GM23338 (cell line): ENCODE measurements around the gene GLTP. TPM values are rescaled to one million over a fixed set of nuclear protein-coding genes. Genes with fewer than 3 reads are reported as not detected.

Experiments used
- ATAC-seq: fragments of 200-7000 bp; cut with Tn5 transposase; 3 replicates; pipeline ENCODE4 v1.9.1; 2020
- DNase-seq: peaks from one replicate; pipeline ENCODE4 v3.0.0-alpha.2; 2015; ENCODE audit warnings: low spot score
- H2AFZ ChIP-seq: fragments of 200-600 bp; sonication (generic); 2 replicates; pipeline ENCODE4 v1.8.0; 2016; ENCODE audit warnings: antibody characterized with exemption, mild to moderate bottlenecking, moderate library complexity
- H3F3A ChIP-seq: fragments of 200-600 bp; sonication (generic); replicated peaks from 2 replicates; pipeline ENCODE4 v1.8.0; 2017; ENCODE audit warnings: antibody characterized with exemption, mixed run types, low read depth
- H3K27ac ChIP-seq: fragments of 200-600 bp; sonication (generic); 2 replicates; pipeline ENCODE4 v1.6.1; 2016; ENCODE audit warnings: low read depth
- H3K27me3 ChIP-seq: fragments of 200-600 bp; sonication (generic); 2 replicates; pipeline ENCODE4 v1.8.0; 2016; ENCODE audit warnings: mild to moderate bottlenecking, mixed run types, moderate library complexity; ENCODE audit not compliant: insufficient read depth
- H3K36me3 ChIP-seq: fragments of 200-600 bp; sonication (generic); 2 replicates; pipeline ENCODE4 v1.8.0; 2016; ENCODE audit warnings: mild to moderate bottlenecking; ENCODE audit not compliant: insufficient read depth
- H3K4me1 ChIP-seq: fragments of 200-600 bp; sonication (generic); 2 replicates; pipeline ENCODE4 v1.8.0; 2016; ENCODE audit warnings: mild to moderate bottlenecking, moderate library complexity; ENCODE audit not compliant: insufficient read depth
- H3K4me2 ChIP-seq: fragments of 200-600 bp; sonication (generic); 2 replicates; pipeline ENCODE4 v1.7.1; 2017; ENCODE audit warnings: mixed run types
- H3K4me3 ChIP-seq: fragments of 200-600 bp; sonication (generic); 2 replicates; pipeline ENCODE4 v1.6.1; 2016; ENCODE audit warnings: mixed run types
- H3K79me2 ChIP-seq: fragments of 200-600 bp; sonication (generic); replicated peaks from 2 replicates; pipeline ENCODE4 v1.8.0; 2017; ENCODE audit warnings: mild to moderate bottlenecking; ENCODE audit not compliant: insufficient read depth
- H3K9me2 ChIP-seq: fragments of 200-600 bp; sonication (generic); 2 replicates; pipeline ENCODE4 v1.8.0; 2017; ENCODE audit not compliant: insufficient read depth
- H4K20me1 ChIP-seq: fragments of 200-600 bp; sonication (generic); replicated peaks from 2 replicates; pipeline ENCODE4 v1.8.0; 2017; ENCODE audit warnings: mild to moderate bottlenecking; ENCODE audit not compliant: insufficient read depth
- H3K27ac Mint-ChIP-seq: 2 replicates; pipeline ENCODE4 v1.8.0; 2020; ENCODE audit warnings: inconsistent platforms, mild to moderate bottlenecking, moderate library complexity, mixed read lengths
- H3K27me3 Mint-ChIP-seq: 3 replicates; pipeline ENCODE4 v1.8.0; 2022; ENCODE audit warnings: low read depth, mild to moderate bottlenecking, moderate library complexity, mixed read lengths, inconsistent platforms; ENCODE audit not compliant: insufficient read depth, poor library complexity
- H3K36me3 Mint-ChIP-seq: 3 replicates; pipeline ENCODE4 v1.8.0; 2021; ENCODE audit warnings: low read depth, mild to moderate bottlenecking, inconsistent platforms, moderate library complexity, mixed read lengths
- H3K4me1 Mint-ChIP-seq: 3 replicates; pipeline ENCODE4 v1.8.0; 2020; ENCODE audit warnings: mild to moderate bottlenecking, inconsistent platforms, mixed read lengths
- H3K4me3 Mint-ChIP-seq: 3 replicates; pipeline ENCODE4 v1.8.0; 2021; ENCODE audit warnings: moderate library complexity, mild to moderate bottlenecking, inconsistent platforms, mixed read lengths
- H3K9me3 Mint-ChIP-seq: 3 replicates; pipeline ENCODE4 v1.8.0; 2020; ENCODE audit warnings: moderate library complexity, mild to moderate bottlenecking, inconsistent platforms, mixed read lengths
- CREB1 ChIP-seq: fragments of 250-450 bp; sonication (Bioruptor Pico); IDR thresholded peaks from 2 replicates; pipeline ENCODE4 v1.5.0; 2020; ENCODE audit warnings: low read depth, mild to moderate bottlenecking, moderate library complexity
- EZH2 ChIP-seq: fragments of 200-600 bp; sonication (generic); IDR thresholded peaks from one replicate; pipeline ENCODE4 v1.8.0; 2017; ENCODE audit warnings: antibody characterized with exemption, mild to moderate bottlenecking, low read depth; ENCODE audit not compliant: unreplicated experiment
- EZH2phosphoT487 ChIP-seq: fragments of 200-600 bp; sonication (generic); IDR thresholded peaks from one replicate; pipeline ENCODE4 v1.8.1; 2018; ENCODE audit warnings: antibody characterized with exemption; ENCODE audit not compliant: unreplicated experiment
- JUNB ChIP-seq: IDR thresholded peaks from one replicate; pipeline ENCODE4 v1.6.1; 2016; ENCODE audit warnings: antibody characterized with exemption; ENCODE audit not compliant: unreplicated experiment
- NANOG ChIP-seq: IDR thresholded peaks from 2 replicates; pipeline ENCODE4 v1.6.1; 2016; ENCODE audit warnings: antibody characterized with exemption, borderline replicate concordance
- POLR2AphosphoS5 ChIP-seq: IDR thresholded peaks from 2 replicates; pipeline ENCODE4 v1.6.1; 2016; ENCODE audit warnings: antibody characterized with exemption, low read depth
- STAT1 ChIP-seq: IDR thresholded peaks from one replicate; pipeline ENCODE4 v1.6.1; 2016; ENCODE audit warnings: antibody characterized with exemption; ENCODE audit not compliant: unreplicated experiment
- ZNF114 ChIP-seq: fragments of 250-450 bp; sonication (Bioruptor Pico); IDR thresholded peaks from 2 replicates; pipeline ENCODE4 v1.5.0; 2020; ENCODE audit warnings: mild to moderate bottlenecking, moderate library complexity
- ZNF331 ChIP-seq: fragments of 250-450 bp; sonication (Bioruptor Pico); IDR thresholded peaks from 2 replicates; pipeline ENCODE4 v1.5.0; 2020; ENCODE audit warnings: low read depth, mild to moderate bottlenecking, moderate library complexity
- polyA plus RNA-seq: library from polyadenylated mRNA; unstranded; fragments of >200 nt; fragmentation: Nextera tagmentation; extraction: Ambion mirVana; gene quantifications from 2 replicates; pipeline ENCODE4 v1.2.1, GENCODE V29; 2016
- total RNA-seq: library from RNA; depleted of rRNA; stranded (reverse); fragments of >200 nt; shearing (Covaris generic); gene quantifications from 2 replicates; pipeline ENCODE4 v1.2.3, GENCODE V29; 2014
- TF ChIP-seq, protein P1 (sequence below): IDR thresholded peaks from one replicate; pipeline ENCODE4 v1.6.1; 2018; ENCODE audit warnings: antibody characterized with exemption; ENCODE audit not compliant: unreplicated experiment
- TF ChIP-seq, protein P2 (sequence below): fragments of 250-450 bp; sonication (Bioruptor Pico); IDR thresholded peaks from 2 replicates; pipeline ENCODE4 v1.5.0; 2020; ENCODE audit warnings: mild to moderate bottlenecking, moderate library complexity
- TF ChIP-seq, protein P3 (sequence below): IDR thresholded peaks from 2 replicates; pipeline ENCODE4 v1.6.1; 2016; ENCODE audit warnings: antibody characterized with exemption
- TF ChIP-seq, protein P4 (sequence below), 2 experiments: fragments of 200-600 bp in 1 of 2; sonication (generic) in 1 of 2; conservative IDR thresholded peaks; 2 replicates each; pipeline versions ENCODE4 v1.5.1 to v1.6.1; 2016 to 2017; ENCODE audit warnings: antibody characterized with exemption in 2 of 2, low read depth in 2 of 2, mild to moderate bottlenecking in 2 of 2, moderate library complexity in 1 of 2

GLTP gene
- total and polyA plus RNA-seq, 2 experiments from 2014 or later = 26.5 to 30.2 TPM

DNA sequence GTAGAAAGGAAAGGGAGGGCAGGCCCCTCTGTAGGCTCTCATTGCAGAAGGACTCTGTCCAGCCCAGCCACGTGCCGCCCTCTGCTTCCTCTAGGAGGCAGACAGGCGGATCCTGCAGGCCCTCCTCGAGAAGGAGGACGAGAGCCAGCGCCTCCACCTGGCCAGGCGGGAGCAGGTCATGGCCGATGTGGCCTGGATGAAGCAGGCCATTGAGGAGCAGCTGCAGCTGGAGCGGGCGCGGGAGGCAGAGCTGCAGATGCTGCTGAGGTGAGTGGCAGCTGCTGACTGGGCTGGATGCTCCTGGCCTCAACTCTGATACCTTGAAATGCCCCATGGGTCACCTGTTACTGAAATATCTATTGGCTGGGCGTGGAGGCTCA is 30.6 kb upstream of the GLTP start:
- no peaks in the 10 kb centered on the region for H3K9me2 ChIP-seq
- no peaks in the 10 kb centered on the region for H3K36me3 ChIP-seq
- DNase-seq (peak; percentile 93), ATAC-seq (peak; percentile 99)
- no peak overlapping the region for H3K27ac ChIP-seq
- peaks cover 17% of the 10 kb centered on the region for H3K4me1 Mint-ChIP-seq
- peaks cover 35% of the 10 kb centered on the region for H3K27me3 ChIP-seq
- H2AFZ ChIP-seq = no peak overlapping the region
- peaks cover 8% of the 10 kb centered on the region for H4K20me1 ChIP-seq
- no peaks in the 10 kb centered on the region for H3K9me3 Mint-ChIP-seq
- no peaks in the 10 kb centered on the region for H3K4me1 ChIP-seq
- H3K27ac Mint-ChIP-seq = no peak overlapping the region
- no peak overlapping the region for H3K4me2 ChIP-seq
- no peak overlapping the region for H3K4me3 Mint-ChIP-seq
- H3K36me3 Mint-ChIP-seq = peaks cover 44% of the 10 kb centered on the region
- peaks cover 18% of the 10 kb centered on the region for H3K27me3 Mint-ChIP-seq
- no peak for TF ChIP-seq NANOG
- TF ChIP-seq POLR2AphosphoS5 = no peak
- TF ChIP-seq EZH2phosphoT487 = no peak
- no peak for TF ChIP-seq ZNF331 (CRISPR knock-in tag)
- TF ChIP-seq, protein P1, sequence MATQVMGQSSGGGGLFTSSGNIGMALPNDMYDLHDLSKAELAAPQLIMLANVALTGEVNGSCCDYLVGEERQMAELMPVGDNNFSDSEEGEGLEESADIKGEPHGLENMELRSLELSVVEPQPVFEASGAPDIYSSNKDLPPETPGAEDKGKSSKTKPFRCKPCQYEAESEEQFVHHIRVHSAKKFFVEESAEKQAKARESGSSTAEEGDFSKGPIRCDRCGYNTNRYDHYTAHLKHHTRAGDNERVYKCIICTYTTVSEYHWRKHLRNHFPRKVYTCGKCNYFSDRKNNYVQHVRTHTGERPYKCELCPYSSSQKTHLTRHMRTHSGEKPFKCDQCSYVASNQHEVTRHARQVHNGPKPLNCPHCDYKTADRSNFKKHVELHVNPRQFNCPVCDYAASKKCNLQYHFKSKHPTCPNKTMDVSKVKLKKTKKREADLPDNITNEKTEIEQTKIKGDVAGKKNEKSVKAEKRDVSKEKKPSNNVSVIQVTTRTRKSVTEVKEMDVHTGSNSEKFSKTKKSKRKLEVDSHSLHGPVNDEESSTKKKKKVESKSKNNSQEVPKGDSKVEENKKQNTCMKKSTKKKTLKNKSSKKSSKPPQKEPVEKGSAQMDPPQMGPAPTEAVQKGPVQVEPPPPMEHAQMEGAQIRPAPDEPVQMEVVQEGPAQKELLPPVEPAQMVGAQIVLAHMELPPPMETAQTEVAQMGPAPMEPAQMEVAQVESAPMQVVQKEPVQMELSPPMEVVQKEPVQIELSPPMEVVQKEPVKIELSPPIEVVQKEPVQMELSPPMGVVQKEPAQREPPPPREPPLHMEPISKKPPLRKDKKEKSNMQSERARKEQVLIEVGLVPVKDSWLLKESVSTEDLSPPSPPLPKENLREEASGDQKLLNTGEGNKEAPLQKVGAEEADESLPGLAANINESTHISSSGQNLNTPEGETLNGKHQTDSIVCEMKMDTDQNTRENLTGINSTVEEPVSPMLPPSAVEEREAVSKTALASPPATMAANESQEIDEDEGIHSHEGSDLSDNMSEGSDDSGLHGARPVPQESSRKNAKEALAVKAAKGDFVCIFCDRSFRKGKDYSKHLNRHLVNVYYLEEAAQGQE = peak; percentile 49
- TF ChIP-seq, protein P2, sequence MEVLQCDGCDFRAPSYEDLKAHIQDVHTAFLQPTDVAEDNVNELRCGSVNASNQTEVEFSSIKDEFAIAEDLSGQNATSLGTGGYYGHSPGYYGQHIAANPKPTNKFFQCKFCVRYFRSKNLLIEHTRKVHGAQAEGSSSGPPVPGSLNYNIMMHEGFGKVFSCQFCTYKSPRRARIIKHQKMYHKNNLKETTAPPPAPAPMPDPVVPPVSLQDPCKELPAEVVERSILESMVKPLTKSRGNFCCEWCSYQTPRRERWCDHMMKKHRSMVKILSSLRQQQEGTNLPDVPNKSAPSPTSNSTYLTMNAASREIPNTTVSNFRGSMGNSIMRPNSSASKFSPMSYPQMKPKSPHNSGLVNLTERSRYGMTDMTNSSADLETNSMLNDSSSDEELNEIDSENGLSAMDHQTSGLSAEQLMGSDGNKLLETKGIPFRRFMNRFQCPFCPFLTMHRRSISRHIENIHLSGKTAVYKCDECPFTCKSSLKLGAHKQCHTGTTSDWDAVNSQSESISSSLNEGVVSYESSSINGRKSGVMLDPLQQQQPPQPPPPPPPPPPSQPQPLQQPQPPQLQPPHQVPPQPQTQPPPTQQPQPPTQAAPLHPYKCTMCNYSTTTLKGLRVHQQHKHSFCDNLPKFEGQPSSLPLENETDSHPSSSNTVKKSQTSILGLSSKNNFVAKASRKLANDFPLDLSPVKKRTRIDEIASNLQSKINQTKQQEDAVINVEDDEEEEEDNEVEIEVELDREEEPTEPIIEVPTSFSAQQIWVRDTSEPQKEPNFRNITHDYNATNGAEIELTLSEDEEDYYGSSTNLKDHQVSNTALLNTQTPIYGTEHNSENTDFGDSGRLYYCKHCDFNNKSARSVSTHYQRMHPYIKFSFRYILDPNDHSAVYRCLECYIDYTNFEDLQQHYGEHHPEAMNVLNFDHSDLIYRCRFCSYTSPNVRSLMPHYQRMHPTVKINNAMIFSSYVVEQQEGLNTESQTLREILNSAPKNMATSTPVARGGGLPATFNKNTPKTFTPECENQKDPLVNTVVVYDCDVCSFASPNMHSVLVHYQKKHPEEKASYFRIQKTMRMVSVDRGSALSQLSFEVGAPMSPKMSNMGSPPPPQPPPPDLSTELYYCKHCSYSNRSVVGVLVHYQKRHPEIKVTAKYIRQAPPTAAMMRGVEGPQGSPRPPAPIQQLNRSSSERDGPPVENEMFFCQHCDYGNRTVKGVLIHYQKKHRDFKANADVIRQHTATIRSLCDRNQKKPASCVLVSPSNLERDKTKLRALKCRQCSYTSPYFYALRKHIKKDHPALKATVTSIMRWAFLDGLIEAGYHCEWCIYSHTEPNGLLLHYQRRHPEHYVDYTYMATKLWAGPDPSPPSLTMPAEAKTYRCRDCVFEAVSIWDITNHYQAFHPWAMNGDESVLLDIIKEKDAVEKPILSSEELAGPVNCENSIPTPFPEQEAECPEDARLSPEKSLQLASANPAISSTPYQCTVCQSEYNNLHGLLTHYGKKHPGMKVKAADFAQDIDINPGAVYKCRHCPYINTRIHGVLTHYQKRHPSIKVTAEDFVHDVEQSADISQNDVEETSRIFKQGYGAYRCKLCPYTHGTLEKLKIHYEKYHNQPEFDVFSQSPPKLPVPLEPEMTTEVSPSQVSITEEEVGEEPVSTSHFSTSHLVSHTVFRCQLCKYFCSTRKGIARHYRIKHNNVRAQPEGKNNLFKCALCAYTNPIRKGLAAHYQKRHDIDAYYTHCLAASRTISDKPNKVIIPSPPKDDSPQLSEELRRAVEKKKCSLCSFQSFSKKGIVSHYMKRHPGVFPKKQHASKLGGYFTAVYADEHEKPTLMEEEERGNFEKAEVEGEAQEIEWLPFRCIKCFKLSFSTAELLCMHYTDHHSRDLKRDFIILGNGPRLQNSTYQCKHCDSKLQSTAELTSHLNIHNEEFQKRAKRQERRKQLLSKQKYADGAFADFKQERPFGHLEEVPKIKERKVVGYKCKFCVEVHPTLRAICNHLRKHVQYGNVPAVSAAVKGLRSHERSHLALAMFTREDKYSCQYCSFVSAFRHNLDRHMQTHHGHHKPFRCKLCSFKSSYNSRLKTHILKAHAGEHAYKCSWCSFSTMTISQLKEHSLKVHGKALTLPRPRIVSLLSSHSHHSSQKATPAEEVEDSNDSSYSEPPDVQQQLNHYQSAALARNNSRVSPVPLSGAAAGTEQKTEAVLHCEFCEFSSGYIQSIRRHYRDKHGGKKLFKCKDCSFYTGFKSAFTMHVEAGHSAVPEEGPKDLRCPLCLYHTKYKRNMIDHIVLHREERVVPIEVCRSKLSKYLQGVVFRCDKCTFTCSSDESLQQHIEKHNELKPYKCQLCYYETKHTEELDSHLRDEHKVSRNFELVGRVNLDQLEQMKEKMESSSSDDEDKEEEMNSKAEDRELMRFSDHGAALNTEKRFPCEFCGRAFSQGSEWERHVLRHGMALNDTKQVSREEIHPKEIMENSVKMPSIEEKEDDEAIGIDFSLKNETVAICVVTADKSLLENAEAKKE (CRISPR knock-in tag) = no peak
- no peak for TF ChIP-seq STAT1
- no peak for TF ChIP-seq JUNB
- TF ChIP-seq EZH2 = no peak
- TF ChIP-seq, protein P3, sequence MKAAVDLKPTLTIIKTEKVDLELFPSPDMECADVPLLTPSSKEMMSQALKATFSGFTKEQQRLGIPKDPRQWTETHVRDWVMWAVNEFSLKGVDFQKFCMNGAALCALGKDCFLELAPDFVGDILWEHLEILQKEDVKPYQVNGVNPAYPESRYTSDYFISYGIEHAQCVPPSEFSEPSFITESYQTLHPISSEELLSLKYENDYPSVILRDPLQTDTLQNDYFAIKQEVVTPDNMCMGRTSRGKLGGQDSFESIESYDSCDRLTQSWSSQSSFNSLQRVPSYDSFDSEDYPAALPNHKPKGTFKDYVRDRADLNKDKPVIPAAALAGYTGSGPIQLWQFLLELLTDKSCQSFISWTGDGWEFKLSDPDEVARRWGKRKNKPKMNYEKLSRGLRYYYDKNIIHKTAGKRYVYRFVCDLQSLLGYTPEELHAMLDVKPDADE = no peak
- peak; percentile 47; the same call in 1 of the 2 replicates for TF ChIP-seq CREB1 (CRISPR knock-in tag)
- TF ChIP-seq ZNF114 (CRISPR knock-in tag) = no peak
- TF ChIP-seq, protein P4, sequence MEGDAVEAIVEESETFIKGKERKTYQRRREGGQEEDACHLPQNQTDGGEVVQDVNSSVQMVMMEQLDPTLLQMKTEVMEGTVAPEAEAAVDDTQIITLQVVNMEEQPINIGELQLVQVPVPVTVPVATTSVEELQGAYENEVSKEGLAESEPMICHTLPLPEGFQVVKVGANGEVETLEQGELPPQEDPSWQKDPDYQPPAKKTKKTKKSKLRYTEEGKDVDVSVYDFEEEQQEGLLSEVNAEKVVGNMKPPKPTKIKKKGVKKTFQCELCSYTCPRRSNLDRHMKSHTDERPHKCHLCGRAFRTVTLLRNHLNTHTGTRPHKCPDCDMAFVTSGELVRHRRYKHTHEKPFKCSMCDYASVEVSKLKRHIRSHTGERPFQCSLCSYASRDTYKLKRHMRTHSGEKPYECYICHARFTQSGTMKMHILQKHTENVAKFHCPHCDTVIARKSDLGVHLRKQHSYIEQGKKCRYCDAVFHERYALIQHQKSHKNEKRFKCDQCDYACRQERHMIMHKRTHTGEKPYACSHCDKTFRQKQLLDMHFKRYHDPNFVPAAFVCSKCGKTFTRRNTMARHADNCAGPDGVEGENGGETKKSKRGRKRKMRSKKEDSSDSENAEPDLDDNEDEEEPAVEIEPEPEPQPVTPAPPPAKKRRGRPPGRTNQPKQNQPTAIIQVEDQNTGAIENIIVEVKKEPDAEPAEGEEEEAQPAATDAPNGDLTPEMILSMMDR (conservative IDR thresholded peaks at IDR 0.05; ENCODE audit: low read depth in 2 of 2) = peak; percentile 75 to 99
- H3K4me3 ChIP-seq = no peak overlapping the region
- H3F3A ChIP-seq = 0 out of 2 replicates have a peak, but pooled peaks cover 5% of the 10 kb centered on the region
- no peaks in the 10 kb centered on the region for H3K79me2 ChIP-seq
